ENCODE results near the gene CCDC13. TPM values are rescaled to one million over a fixed set of nuclear protein-coding genes. Genes with fewer than 3 reads are reported as not detected.

CCDC13 gene
- polyA plus RNA-seq, 2 of the 4 experiments (the other 2 are of a cell fraction) = 0.41 to 0.47 TPM

GRCh38 chr3:42752441-42752840 is 20.6 kb downstream of the CCDC13 start:
- no peaks in the 10 kb centered on the region for H3K4me1 ChIP-seq
- TF ChIP-seq EP300 (IDR thresholded peaks at IDR 0.05) (no peak), RNF2 (IDR thresholded peaks at IDR 0.05; ENCODE audit: borderline replicate concordance, low read depth) (no peak)
- ATAC-seq (no peak), DNase-seq (ENCODE audit: low read depth in 1 of 2, low spot score in 1 of 2) (no peak), FAIRE-seq (no peak)
- H3K4me3 ChIP-seq = no peak overlapping the region
- ChIA-PET POLR2A (no interaction called here), CTCF (interaction anchor here (7.5 kb wide), 1 partner anchor 7 kb away, joined by 44 read pairs; no protein-coding TSS in a partner anchor)
- 89% methylated on average over 9 of the region's 9 CpGs for WGBS (ENCODE audit: missing lambda C conversion rate)
- H3K27ac ChIP-seq = no peak overlapping the region
- H3K9me3 ChIP-seq = no peaks in the 10 kb centered on the region
- no peak overlapping the region for H3K4me2 ChIP-seq

GRCh38 chr3:42751609-42752008 is 21.4 kb downstream of the CCDC13 start:
- no peak overlapping the region for H3K27ac ChIP-seq
- CTCF ChIA-PET = no interaction called here
- no peaks in the 10 kb centered on the region for H3K4me1 ChIP-seq
- H3K9me3 ChIP-seq = no peaks in the 10 kb centered on the region
- TF ChIP-seq SMC3 (IDR thresholded peaks at IDR 0.05) = no peak
- no peak for TF ChIP-seq ESRRA (IDR thresholded peaks at IDR 0.05; ENCODE audit: borderline replicate concordance, low read length)
- no peak for TF ChIP-seq ZSCAN20 (CRISPR knock-in tag; IDR thresholded peaks at IDR 0.05)
- no peak for FAIRE-seq
- no peak overlapping the region for H3K4me3 ChIP-seq
- POLR2A ChIA-PET = no interaction called here
- WGBS (ENCODE audit: missing lambda C conversion rate) = 65% methylated on average over 4 of the region's 9 CpGs
- ATAC-seq = no peak
- H3K4me2 ChIP-seq = no peak overlapping the region
- DNase-seq (ENCODE audit: low read depth in 1 of 2, low spot score in 1 of 2) = no peak

- WGBS (ENCODE audit: missing lambda C conversion rate) = 67% methylated on average over 2 of the region's 7 CpGs
- ChIA-PET CTCF (interaction anchor here (0.9 to 1.7 kb wide), 3 partner anchors 10 to 169 kb away, joined by 3 to 8 read pairs (median 4); partner anchors contain the start of gene SEC22C), POLR2A (no interaction called here)
- no peak for DNase-seq (ENCODE audit: low read depth in 1 of 2, low spot score in 1 of 2)
- TF ChIP-seq KDM1A (IDR thresholded peaks at IDR 0.05; ENCODE audit: low read depth) (no peak), EHF (CRISPR knock-in tag; IDR thresholded peaks at IDR 0.05) (no peak), ZNF302 (CRISPR knock-in tag; IDR thresholded peaks at IDR 0.05) (no peak), SMC3 (IDR thresholded peaks at IDR 0.05) (no peak)
- Histone ChIP-seq H3K4me1 (no peaks in the 10 kb centered on the region), H3K4me2 (no peak overlapping the region), H3K9me3 (no peaks in the 10 kb centered on the region), H3K4me3 (no peak overlapping the region), H3K27ac (no peak overlapping the region)
- no peak for ATAC-seq
- no peak for FAIRE-seq
These were observed 22.2 kb downstream of the CCDC13 start for GRCh38 chr3:42750834-42751233.

GRCh38 chr3:42749753-42750231 is 23.3 kb downstream of the CCDC13 start:
- Histone ChIP-seq H3K9me3 (no peaks in the 10 kb centered on the region), H3K4me3 (no peak overlapping the region), H3K4me1 (no peaks in the 10 kb centered on the region), H3K27ac (no peak overlapping the region), H3K4me2 (no peak overlapping the region)
- ChIA-PET CTCF (interaction anchor here (0.9 to 1.7 kb wide), 8 partner anchors 9 to 168 kb away, joined by 3 to 8 read pairs (median 3); partner anchors contain the start of gene SEC22C), POLR2A (no interaction called here)
- no peak for FAIRE-seq
- WGBS (ENCODE audit: missing lambda C conversion rate) = 71% methylated on average over 10 of the region's 10 CpGs
- TF ChIP-seq HDAC2 (IDR thresholded peaks at IDR 0.05) (no peak), HES2 (IDR thresholded peaks at IDR 0.05) (no peak), RAD21 (conservative IDR thresholded peaks at IDR 0.05 in 1 of 2, IDR thresholded peaks at IDR 0.05 in 1 of 2) (peak in 1 of 2 experiments; percentile 38; a peak in 2 of 5 replicates), FOXS1 (CRISPR knock-in tag; IDR thresholded peaks at IDR 0.05) (no peak), USF2 (IDR thresholded peaks at IDR 0.05) (no peak), ATOH8 (CRISPR knock-in tag; IDR thresholded peaks at IDR 0.05; ENCODE audit: low read depth) (no peak), RARB (CRISPR knock-in tag; IDR thresholded peaks at IDR 0.05) (no peak), RCOR1 (IDR thresholded peaks at IDR 0.05; ENCODE audit: low read depth, low read length) (no peak), RFX5 (IDR thresholded peaks at IDR 0.05) (no peak), CTCF (IDR thresholded peaks at IDR 0.05) (peak; percentile 25; the same call in 2 of the 3 replicates)
- peak; percentile 68 to 80; a peak in 4 of 6 replicates for ATAC-seq
- DNase-seq (ENCODE audit: low read depth in 1 of 2, low spot score in 1 of 2) = peak in 1 of 2 experiments; percentile 28

Data from A549 (cell line).